NCI-H526 (cell line): ENCODE results near the gene CAMK2G.
"Not testable (repeated sequence)": the region's sequence is repeated elsewhere in the genome, so short reads cannot be mapped to it uniquely, and the experiment has no call there.

Experiments used
- DNase-seq, 2 experiments: peaks; one replicate each; lab custom pipeline; 2025; lab: John Stamatoyannopoulos, UW

CAMK2G gene

DNA sequence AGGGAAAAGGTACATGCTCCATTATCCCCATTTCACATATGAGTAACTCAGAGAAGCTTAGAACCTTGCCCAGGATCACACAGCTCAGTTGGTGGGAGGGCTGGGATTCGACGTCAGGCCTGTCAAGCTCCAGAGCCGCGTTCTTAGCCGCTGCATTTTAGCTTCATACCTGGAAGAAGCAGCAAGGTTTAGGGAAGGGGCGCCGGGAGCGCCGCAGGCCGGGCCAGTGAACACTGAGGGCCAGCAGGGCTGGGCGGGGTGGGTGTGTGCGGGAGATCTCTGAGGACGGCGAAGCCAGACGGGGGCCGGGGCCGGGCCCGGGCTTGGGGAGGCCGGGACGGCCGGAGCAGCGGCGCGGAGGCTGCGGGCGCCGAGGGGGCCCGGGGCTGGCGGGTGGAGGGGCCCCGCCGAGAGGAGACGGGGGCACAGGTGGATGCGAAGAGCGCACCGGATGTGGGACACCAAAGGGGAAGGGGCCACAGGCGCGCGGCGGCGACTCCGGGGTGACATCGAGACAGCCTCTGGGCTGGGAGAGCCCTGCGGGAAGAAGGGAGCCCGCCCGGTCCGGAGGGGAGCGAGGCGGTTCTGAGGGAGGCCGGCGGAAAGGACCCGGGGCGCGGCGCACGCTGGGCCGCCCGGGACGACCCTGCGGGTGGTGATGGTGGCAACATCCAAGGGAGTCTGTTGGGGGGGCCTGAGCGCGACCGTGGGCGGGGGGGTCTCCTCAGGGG, 63.5 kb downstream of the CAMK2G start:
- peak in 1 of 2 experiments; percentile 43 for DNase-seq

DNA sequence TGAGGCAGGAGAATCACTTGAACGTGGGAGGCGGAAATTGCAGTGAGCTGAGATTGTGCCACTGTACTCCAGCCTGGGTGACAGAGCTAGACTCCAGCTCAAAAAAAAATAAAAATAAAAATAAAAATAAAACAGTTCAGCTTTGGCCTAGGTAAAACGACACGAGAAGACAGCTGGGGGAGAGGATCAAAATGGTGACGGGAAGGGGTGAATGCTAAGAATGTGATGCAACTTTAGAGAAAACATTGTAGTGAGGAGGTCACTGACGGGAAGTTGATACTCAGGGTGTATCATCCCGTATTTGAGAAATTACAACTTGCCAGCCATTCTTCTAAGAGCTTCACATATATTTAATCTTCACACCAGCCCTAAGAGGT, 64.0 kb downstream of the CAMK2G start:
- DNase-seq, result no peak

- no peak for DNase-seq
These were observed 65.1 kb downstream of the CAMK2G start for GRCh38 chr10:73809061-73809818.

DNA sequence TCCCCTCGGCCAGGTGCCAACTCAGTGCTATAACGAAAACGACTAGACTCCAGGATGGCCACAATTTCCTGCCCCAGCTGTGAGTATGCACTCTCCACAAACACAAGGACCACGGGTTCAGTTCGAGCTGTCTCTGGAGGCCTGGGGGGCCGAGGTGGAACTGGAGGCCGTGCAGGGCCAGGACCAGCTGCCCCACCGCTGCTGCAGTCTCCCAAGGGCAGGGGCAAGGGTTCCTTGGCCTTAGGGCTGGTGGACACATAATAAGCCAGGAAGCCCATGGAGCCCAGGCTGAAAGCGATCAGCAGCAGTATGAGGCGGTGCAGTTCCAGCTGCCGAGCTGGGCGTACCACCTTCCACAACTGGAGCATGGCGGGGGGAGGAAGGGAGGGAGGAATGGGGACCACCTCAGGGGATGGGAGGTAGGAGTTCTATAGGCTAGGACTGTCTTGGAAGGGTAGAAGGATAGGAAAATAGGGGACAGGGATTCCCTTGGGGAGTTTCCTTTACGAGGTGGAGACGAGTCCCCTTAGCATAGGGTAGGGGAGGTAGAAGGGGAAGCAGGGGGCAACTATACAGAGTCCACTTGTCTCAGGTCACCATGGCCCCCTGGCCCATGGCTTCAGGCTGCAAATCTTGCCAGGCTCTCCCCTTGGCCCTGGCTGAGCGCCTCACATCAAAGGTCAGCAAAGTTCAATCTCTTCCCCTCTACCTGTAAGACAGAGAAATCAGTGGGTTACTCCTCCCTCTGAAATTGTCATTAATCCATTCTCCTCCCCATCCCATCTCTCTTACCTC, 66.1 kb downstream of the CAMK2G start:
- DNase-seq, result no peak

GRCh38 chr10:73807471-73807870, 66.9 kb downstream of the CAMK2G start:
- DNase-seq, result no peak

- DNase-seq, result no peak
These were observed 68.0 kb downstream of the CAMK2G start for GRCh38 chr10:73806176-73806950.

DNA sequence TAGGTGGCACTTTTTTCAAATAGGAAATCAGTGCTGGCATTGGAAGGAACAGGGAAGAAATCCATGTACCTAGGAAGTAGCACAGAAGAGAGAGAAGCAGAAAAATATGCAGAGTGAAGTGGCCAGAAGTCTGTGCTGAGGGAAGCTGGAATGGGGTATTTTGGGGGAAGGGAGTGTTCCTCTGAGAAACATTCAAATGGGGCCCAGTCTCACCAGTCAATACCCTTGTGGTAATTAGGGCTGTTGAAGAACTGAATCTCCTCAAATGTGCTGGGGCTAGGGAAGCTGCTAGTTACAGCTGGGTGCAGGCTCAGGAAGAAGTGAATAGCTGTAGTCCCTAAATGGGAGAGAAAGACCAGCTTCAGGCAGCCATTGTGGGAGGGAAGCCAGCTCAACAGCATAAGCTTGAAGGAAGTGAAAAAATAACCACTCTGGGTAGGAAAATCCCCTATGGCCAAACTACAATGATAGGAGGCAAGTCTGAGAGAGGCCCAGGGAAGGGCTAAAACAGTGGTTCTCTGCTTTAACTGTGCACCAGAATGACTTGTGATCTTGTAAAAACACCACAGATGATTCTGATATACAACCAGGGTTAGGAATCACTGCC, 70.6 kb downstream of the CAMK2G start:
- no peak for DNase-seq

DNA sequence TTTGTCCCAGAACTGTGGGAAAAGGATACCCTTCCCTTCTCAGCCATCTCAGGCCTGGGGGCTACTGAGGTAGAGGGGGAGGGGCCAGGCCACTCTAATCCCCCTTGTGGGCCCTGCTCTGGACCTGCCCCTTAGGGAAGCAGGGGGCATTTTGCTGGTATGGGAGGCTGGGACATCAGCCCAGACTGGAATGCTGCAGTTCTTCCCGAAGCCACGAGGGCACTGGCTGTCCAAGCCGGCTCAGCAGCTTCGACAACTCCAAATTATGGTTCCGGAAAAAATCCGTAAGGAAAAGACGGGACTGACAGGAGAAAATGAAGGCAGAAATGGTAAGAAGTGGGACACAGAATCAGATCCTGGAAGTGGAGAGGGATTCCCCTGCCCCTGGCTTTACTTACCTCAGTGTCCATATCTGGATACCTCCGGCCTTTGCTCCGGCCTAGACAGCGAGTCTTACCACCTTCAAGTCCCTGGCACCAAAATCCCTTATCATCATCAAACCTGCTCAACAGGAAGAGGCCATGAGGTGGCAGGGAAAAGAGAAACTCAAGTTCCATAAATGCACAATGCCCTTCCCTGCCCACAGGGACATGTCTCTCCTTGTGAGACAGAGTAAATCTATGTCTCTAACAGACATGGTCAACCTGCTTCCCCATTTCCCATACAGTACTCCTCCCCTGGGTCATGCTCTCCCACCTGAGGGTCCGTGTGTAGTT, 71.9 kb downstream of the CAMK2G start:
- DNase-seq, result no peak

GRCh38 chr10:73801253-73801590, 73.1 kb downstream of the CAMK2G start:
- no peak for DNase-seq

DNA sequence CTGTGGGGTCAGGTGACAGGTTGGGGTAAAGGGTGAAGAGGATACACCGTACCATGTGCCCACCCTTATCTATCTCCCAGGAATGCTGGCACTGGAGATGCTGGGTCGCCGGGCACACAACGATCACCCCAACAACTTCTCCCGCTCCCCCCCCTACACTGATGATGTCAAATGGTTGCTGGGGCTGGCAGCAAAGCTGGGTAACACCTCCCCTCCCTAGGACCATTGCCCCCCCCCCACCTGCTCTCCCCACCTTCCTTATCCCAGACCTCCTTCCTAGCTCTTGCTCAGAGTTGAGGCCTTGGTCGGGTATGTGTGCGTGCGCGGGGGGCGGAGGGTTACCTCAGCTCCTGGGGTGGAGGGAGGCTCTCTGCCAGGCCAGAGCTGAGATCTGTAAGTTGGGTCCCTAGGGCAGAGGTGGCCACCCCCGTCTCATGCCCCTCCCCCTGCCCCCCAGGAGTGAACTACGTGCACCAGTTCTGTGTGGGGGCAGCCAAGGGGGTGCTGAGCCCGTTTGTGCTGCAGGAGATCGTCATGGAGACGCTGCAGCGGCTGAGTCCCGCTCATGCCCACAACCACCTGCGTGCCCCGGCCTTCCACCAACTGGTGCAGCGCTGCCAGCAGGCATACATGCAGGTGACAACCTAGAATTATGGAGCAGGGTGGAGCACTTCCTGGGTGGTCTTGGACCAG, 73.6 kb downstream of the CAMK2G start:
- DNase-seq, result no peak

DNA sequence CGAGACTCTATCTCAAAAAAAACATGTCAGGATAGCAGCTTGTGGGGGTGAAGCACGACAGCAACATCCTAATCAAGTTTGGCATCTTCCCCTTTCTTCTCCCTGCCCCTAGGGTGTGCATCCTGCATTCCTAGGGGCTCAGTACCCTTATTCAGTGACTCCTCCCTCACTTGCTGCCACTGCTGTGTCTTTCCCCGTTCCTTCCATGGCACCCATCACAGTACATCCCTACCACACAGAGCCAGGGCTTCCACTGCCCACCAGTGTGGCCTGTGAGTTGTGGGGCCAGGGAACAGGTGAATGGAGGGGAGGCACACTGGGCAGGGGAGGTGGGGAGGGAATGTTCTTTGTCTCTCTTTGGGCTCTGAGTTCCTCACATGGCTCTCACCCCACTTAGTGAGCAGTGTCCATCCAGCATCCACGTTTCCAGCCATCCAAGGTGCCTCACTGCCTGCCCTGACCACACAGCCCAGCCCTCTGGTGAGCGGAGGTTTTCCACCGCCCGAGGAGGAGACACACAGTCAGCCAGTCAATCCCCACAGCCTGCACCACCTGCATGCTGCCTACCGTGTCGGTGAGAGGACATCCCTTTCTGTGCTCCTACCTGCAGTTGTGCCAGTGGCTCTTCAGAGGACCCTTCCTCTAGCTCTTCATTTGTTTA, 74.3 kb downstream of the CAMK2G start:
- no peak for DNase-seq

- no peak for DNase-seq
These were observed 75.3 kb downstream of the CAMK2G start for GRCh38 chr10:73798927-73799560.

DNA sequence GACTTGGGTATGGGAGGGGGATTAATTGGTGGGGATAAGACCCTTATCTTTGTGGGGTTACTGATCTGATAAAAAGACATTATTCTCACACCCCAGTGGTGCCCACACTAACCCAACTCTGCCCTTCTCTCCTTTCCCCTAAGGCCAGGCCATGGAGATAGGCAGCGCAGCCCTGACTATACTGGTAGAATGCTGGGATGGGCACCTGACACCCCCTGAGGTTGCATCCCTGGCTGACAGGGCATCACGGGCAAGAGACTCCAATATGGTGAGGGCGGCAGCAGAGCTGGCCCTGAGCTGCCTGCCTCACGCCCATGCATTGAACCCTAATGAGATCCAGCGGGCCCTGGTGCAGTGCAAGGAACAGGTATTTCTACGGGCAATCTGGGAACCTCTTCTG, 76.3 kb downstream of the CAMK2G start:
- DNase-seq, result no peak

- no peak for DNase-seq
These were observed 76.9 kb downstream of the CAMK2G start for GRCh38 chr10:73797324-73798025.

- DNase-seq, result no peak
These were observed 77.6 kb downstream of the CAMK2G start for GRCh38 chr10:73796766-73797165.

DNA sequence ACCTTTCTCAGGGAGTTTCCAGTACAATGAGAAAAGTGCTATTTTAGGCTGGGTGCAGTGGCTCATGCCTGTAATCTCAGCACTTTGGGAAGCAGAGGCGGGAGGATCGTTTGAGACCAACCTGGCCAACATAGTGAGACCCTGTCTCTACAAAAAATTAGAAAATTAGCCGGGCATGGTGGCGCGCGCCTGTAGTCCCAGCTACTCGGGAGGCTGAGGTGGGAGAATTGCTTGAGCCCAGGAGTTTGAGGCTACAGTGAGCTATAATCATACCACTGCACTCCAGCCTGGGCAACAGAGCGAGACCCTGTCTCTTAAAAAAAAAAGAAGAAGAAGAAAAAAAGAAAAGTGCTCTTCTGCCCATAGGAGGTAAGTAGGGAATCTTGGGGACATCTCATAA, 78.3 kb downstream of the CAMK2G start:
- not testable (repeated sequence) for DNase-seq

- not testable (repeated sequence) for DNase-seq
These were observed 78.9 kb downstream of the CAMK2G start for GRCh38 chr10:73795491-73795890.

GRCh38 chr10:73793456-73793855, 80.9 kb downstream of the CAMK2G start:
- no peak for DNase-seq
